ENCODE measurements around the gene RPS2.

The RPS2 gene

GRCh38 chr16:1998852-1999801 lies 34.5 kb upstream of the RPS2 start:
- DNase-seq: no peak

GRCh38 chr16:1998360-1998835 lies 33.8 kb upstream of the RPS2 start:
- DNase-seq: no peak

GRCh38 chr16:1997494-1998359 lies 33.1 kb upstream of the RPS2 start:
- DNase-seq: no peak

- peak; percentile 34 for DNase-seq
These were observed 29.1 kb upstream of the RPS2 start for GRCh38 chr16:1993731-1994131.

- DNase-seq: no peak
These were observed 28.2 kb upstream of the RPS2 start for GRCh38 chr16:1992704-1993317.

GRCh38 chr16:1991948-1992703 lies 27.5 kb upstream of the RPS2 start:
- DNase-seq: peak; percentile 70

- no peak for DNase-seq
These were observed 26.9 kb upstream of the RPS2 start for GRCh38 chr16:1991588-1991947.

- no peak for DNase-seq
These were observed 26.5 kb upstream of the RPS2 start for GRCh38 chr16:1991135-1991551.

- DNase-seq: no peak
These were observed 25.9 kb upstream of the RPS2 start for GRCh38 chr16:1990351-1991134.

GRCh38 chr16:1990101-1990350 lies 25.4 kb upstream of the RPS2 start:
- no peak for DNase-seq

GRCh38 chr16:1989209-1990100 lies 24.8 kb upstream of the RPS2 start, which contains the start of gene SYNGR3:
SYNGR3 (plus strand) TSS chr16:1989970; CDS start chr16:1990103, 133 bp downstream.
- no peak for DNase-seq

- DNase-seq: no peak
These were observed 22.6 kb upstream of the RPS2 start for GRCh38 chr16:1987198-1987597.

GRCh38 chr16:1985466-1986150 lies 21.0 kb upstream of the RPS2 start:
- no peak for DNase-seq

- DNase-seq: no peak
These were observed 20.0 kb upstream of the RPS2 start for GRCh38 chr16:1984347-1985225.

GRCh38 chr16:1983544-1984346 lies 19.1 kb upstream of the RPS2 start, which contains the start of gene GFER:
GFER (plus strand) TSS chr16:1984193; CDS start chr16:1984219, 26 bp downstream.
- peak; percentile 83 for DNase-seq

- DNase-seq: no peak
These were observed 18.4 kb upstream of the RPS2 start for GRCh38 chr16:1982991-1983543.

- no peak for DNase-seq
These were observed 17.4 kb upstream of the RPS2 start for GRCh38 chr16:1982013-1982433.

GRCh38 chr16:1981398-1981836 lies 16.8 kb upstream of the RPS2 start, which contains the start of gene NOXO1:
NOXO1 (minus strand) TSS chr16:1981469; CDS start chr16:1981179, 290 bp downstream.
- DNase-seq: no peak
